GM23248 (cell line): ENCODE measurements around the gene FAM168A.

Source experiments
- EZH2 ChIP-seq: fragments of 200-600 bp; sonication (generic); IDR thresholded peaks from 2 replicates; pipeline ENCODE4 v1.6.1; 2018; ENCODE audit warnings: antibody characterized with exemption, mild to moderate bottlenecking; ENCODE audit not compliant: insufficient read depth, poor library complexity, severe bottlenecking
- EZH2phosphoT487 ChIP-seq: fragments of 200-600 bp; sonication (generic); IDR thresholded peaks from 2 replicates; pipeline ENCODE4 v1.6.1; 2018; ENCODE audit warnings: antibody characterized with exemption, moderate library complexity, mild to moderate bottlenecking, low read depth; ENCODE audit not compliant: insufficient read depth

DNA sequence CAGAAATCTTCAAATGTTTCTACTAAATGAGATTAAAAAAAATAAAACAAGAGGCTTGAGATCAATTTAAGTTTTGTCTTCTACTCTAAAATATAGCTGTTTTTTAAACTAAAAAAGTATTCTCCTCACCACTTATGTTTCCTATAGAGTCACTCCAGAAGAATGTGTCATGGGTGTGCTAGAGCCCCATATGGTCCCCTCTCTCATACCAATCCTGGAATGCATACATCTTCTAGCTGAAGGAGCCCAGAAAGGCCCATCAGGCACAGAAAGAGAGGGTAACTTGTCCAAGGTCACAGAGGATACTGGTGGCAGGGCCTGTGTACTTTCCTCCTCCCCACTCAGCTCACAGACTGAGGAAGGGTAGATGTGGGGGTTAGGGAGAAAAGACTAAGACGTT, 187.3 kb downstream of the FAM168A start:
- no peak for TF ChIP-seq EZH2
- TF ChIP-seq EZH2phosphoT487 = no peak
